ENCODE measurements around the gene NUP58.
A peak's percentile ranks its signal among the peaks of the same experiment; 100 is the strongest.

NUP58 gene

GRCh38 chr13:25301347-25302113, at the start of gene NUP58:
TSS of gene NUP58 (plus strand) at chr13:25301625. CDS start at chr13:25301774, 149 bp downstream.
- Histone ChIP-seq H3K27ac (peak within 1 kb of the TSS; percentile 57 to 96 (median 93)), H3K4me3 (peak within 1 kb of the TSS; percentile 62 to 94 (median 69))

- Histone ChIP-seq H3K4me3 (no peak overlapping the region), H3K27ac (no peak overlapping the region)
These were observed 49.2 kb upstream of the NUP58 start for GRCh38 chr13:25252225-25252624.

GRCh38 chr13:25252752-25253151, 48.7 kb upstream of the NUP58 start:
- H3K4me3 ChIP-seq, result no peak overlapping the region

GRCh38 chr13:25253702-25254101, 47.7 kb upstream of the NUP58 start:
- Histone ChIP-seq H3K4me3 (no peak overlapping the region), H3K27ac (no peak overlapping the region)

More at GRCh38 chr13:25252752-25253151, 48.7 kb upstream of the NUP58 start:
- no peak overlapping the region for H3K27ac ChIP-seq

GRCh38 chr13:25262261-25262660, 39.2 kb upstream of the NUP58 start:
- no peak overlapping the region for H3K27ac ChIP-seq
- no peak overlapping the region for H3K4me3 ChIP-seq

- H3K4me3 ChIP-seq, result no peak overlapping the region
- no peak overlapping the region for H3K27ac ChIP-seq
These were observed 34.7 kb upstream of the NUP58 start for GRCh38 chr13:25266706-25267105.

GRCh38 chr13:25267715-25268114, 33.7 kb upstream of the NUP58 start:
- Histone ChIP-seq H3K27ac (no peak overlapping the region), H3K4me3 (no peak overlapping the region)

GRCh38 chr13:25268561-25268960, 32.9 kb upstream of the NUP58 start:
- H3K27ac ChIP-seq, result no peak overlapping the region
- no peak overlapping the region for H3K4me3 ChIP-seq

GRCh38 chr13:25276748-25277147, 24.7 kb upstream of the NUP58 start:
- H3K27ac ChIP-seq, result no peak overlapping the region
- H3K4me3 ChIP-seq, result no peak overlapping the region

- no peak overlapping the region for H3K27ac ChIP-seq
These were observed 21.0 kb upstream of the NUP58 start for GRCh38 chr13:25280396-25280795.

GRCh38 chr13:25281193-25281934, 20.1 kb upstream of the NUP58 start:
- H3K4me3 ChIP-seq, result no peak overlapping the region
- H3K27ac ChIP-seq, result peak overlapping the region in 1 of 21 experiments; percentile 17

More at GRCh38 chr13:25280396-25280795, 21.0 kb upstream of the NUP58 start:
- H3K4me3 ChIP-seq, result no peak overlapping the region

- Histone ChIP-seq H3K4me3 (no peak overlapping the region), H3K27ac (no peak overlapping the region)
These were observed 19.5 kb upstream of the NUP58 start for GRCh38 chr13:25281935-25282332.

- Histone ChIP-seq H3K4me3 (peak overlapping the region; percentile 81 to 98 (median 94)), H3K27ac (peak overlapping the region; percentile 82 to 99 (median 92))
These were observed 15.0 kb upstream of the NUP58 start for GRCh38 chr13:25286308-25286968.

- peak within 1 kb of the TSS; percentile 81 to 98 (median 94) for H3K4me3 ChIP-seq
- peak within 1 kb of the TSS; percentile 82 to 99 (median 92) for H3K27ac ChIP-seq
These were observed 14.2 kb upstream of the NUP58 start, which contains the start of gene MTMR6 for GRCh38 chr13:25286969-25287961. TSS of gene MTMR6 (minus strand) at chr13:25287488. CDS start at chr13:25287247, 241 bp downstream.

GRCh38 chr13:25288966-25289365, 12.5 kb upstream of the NUP58 start:
- H3K27ac ChIP-seq, result no peak overlapping the region
- H3K4me3 ChIP-seq, result no peak overlapping the region

- Histone ChIP-seq H3K27ac (peak overlapping the region in 1 of 21 experiments; percentile 36), H3K4me3 (no peak overlapping the region)
These were observed 9.7 kb upstream of the NUP58 start for GRCh38 chr13:25291691-25292090.

- Histone ChIP-seq H3K4me3 (no peak overlapping the region), H3K27ac (peak overlapping the region in 1 of 21 experiments; percentile 36)
These were observed 9.1 kb upstream of the NUP58 start for GRCh38 chr13:25292301-25292700.

GRCh38 chr13:25295228-25295627, 6.2 kb upstream of the NUP58 start:
- Histone ChIP-seq H3K4me3 (no peak overlapping the region), H3K27ac (no peak overlapping the region)

- Histone ChIP-seq H3K4me3 (no peak overlapping the region), H3K27ac (no peak overlapping the region)
These were observed 5.7 kb upstream of the NUP58 start for GRCh38 chr13:25295701-25296100.

Data from skin epidermis (tissue), 12 donors.